WTC11 (cell line): ENCODE data around the gene TSHZ3. TPM values are rescaled to one million over a fixed set of nuclear protein-coding genes. Genes with fewer than 3 reads are reported as not detected.
A peak's percentile ranks its signal among the peaks of the same experiment; 100 is the strongest.

Experiments used
- ATAC-seq: fragments of 200-7000 bp; cut with Tn5 transposase; 2 replicates; pipeline ENCODE4 v1.10.0; 2021; ENCODE audit warnings: mild to moderate bottlenecking, moderate library complexity
- CTCF ChIA-PET: fragments of 300-600 bp; sonication (Branson Sonifier 250); formaldehyde crosslinking; loops from one replicate; lab custom pipeline; 2021; ENCODE audit warnings: antibody characterized with exemption; lab: Charles Lee
- POLR2A ChIA-PET: fragments of 350-600 bp; sonication (Branson Sonifier 250); formaldehyde crosslinking; loops from one replicate; lab custom pipeline; 2021; ENCODE audit warnings: antibody characterized with exemption; lab: Charles Lee
- DNase-seq: peaks from one replicate; pipeline ENCODE4 v3.0.0; 2021; ENCODE audit warnings: low spot score
- H3K27ac Mint-ChIP-seq: 2 replicates; pipeline ENCODE4 v1.8.0; 2021; ENCODE audit warnings: mixed read lengths
- H3K27me3 Mint-ChIP-seq: 2 replicates; pipeline ENCODE4 v1.8.0; 2021; ENCODE audit warnings: low read depth, mild to moderate bottlenecking, moderate library complexity, mixed read lengths
- H3K36me3 Mint-ChIP-seq: 2 replicates; pipeline ENCODE4 v1.8.0; 2021; ENCODE audit warnings: mixed read lengths
- H3K4me1 Mint-ChIP-seq: 2 replicates; pipeline ENCODE4 v1.8.0; 2022; ENCODE audit warnings: mixed read lengths
- H3K4me3 Mint-ChIP-seq: 2 replicates; pipeline ENCODE4 v1.8.0; 2021; ENCODE audit warnings: mild to moderate bottlenecking, moderate library complexity, mixed read lengths
- H3K9me3 Mint-ChIP-seq: 2 replicates; pipeline ENCODE4 v1.8.0; 2021; ENCODE audit warnings: mixed read lengths
- ATF2 ChIP-seq: sonication (generic); formaldehyde crosslinking; IDR thresholded peaks from 2 replicates; pipeline ENCODE4 v1.8.1; 2022; ENCODE audit warnings: low read depth, missing genetic modification reagents, borderline replicate concordance
- ATF3 ChIP-seq: sonication (generic); formaldehyde crosslinking; conservative IDR thresholded peaks from 2 replicates; pipeline ENCODE4 v1.8.1; 2022; ENCODE audit warnings: mild to moderate bottlenecking, missing genetic modification reagents
- CBFB ChIP-seq: sonication (generic); formaldehyde crosslinking; IDR thresholded peaks from 2 replicates; pipeline ENCODE4 v1.8.1; 2022; ENCODE audit warnings: mild to moderate bottlenecking, low read depth, missing genetic modification reagents
- CREB1 ChIP-seq: sonication (generic); formaldehyde crosslinking; IDR thresholded peaks from 2 replicates; pipeline ENCODE4 v1.8.0; 2023; ENCODE audit warnings: mild to moderate bottlenecking, missing genetic modification reagents
- E2F5 ChIP-seq: sonication (generic); formaldehyde crosslinking; IDR thresholded peaks from 2 replicates; pipeline ENCODE4 v1.8.1; 2022; ENCODE audit warnings: mild to moderate bottlenecking, moderate library complexity, missing genetic modification reagents
- ELF4 ChIP-seq: sonication (generic); formaldehyde crosslinking; IDR thresholded peaks from 2 replicates; pipeline ENCODE4 v1.8.1; 2022; ENCODE audit warnings: low read depth, mild to moderate bottlenecking, moderate library complexity, missing genetic modification reagents
- GABPB1 ChIP-seq: sonication (generic); formaldehyde crosslinking; IDR thresholded peaks from 2 replicates; pipeline ENCODE4 v1.8.1; 2023; ENCODE audit warnings: mild to moderate bottlenecking, missing genetic modification reagents
- GRHL2 ChIP-seq: fragments of 250-450 bp; sonication (Bioruptor Pico); IDR thresholded peaks from 2 replicates; pipeline ENCODE4 v1.8.0; 2022; ENCODE audit warnings: mild to moderate bottlenecking, moderate library complexity; ENCODE audit not compliant: insufficient replicate concordance, severe bottlenecking
- IRF1 ChIP-seq: sonication (generic); formaldehyde crosslinking; IDR thresholded peaks from 2 replicates; pipeline ENCODE4 v1.8.0; 2023; ENCODE audit warnings: missing genetic modification reagents
- MXD4 ChIP-seq: fragments of 250-450 bp; sonication (Bioruptor Pico); IDR thresholded peaks from 2 replicates; pipeline ENCODE4 v1.8.0; 2021; ENCODE audit warnings: mild to moderate bottlenecking, moderate library complexity, borderline replicate concordance
- PRDM15 ChIP-seq: sonication (generic); formaldehyde crosslinking; IDR thresholded peaks from 2 replicates; pipeline ENCODE4 v1.8.0; 2022; ENCODE audit warnings: missing genetic modification reagents
- PRRX2 ChIP-seq: fragments of 250-450 bp; sonication (Bioruptor Pico); IDR thresholded peaks from 2 replicates; pipeline ENCODE4 v1.8.0; 2021; ENCODE audit warnings: mild to moderate bottlenecking
- RELA ChIP-seq: sonication (generic); formaldehyde crosslinking; IDR thresholded peaks from 2 replicates; pipeline ENCODE4 v1.8.1; 2022; ENCODE audit warnings: missing genetic modification reagents, mild to moderate bottlenecking, borderline replicate concordance
- SMAD3 ChIP-seq: sonication (generic); formaldehyde crosslinking; IDR thresholded peaks from 2 replicates; pipeline ENCODE4 v1.8.0; 2022; ENCODE audit warnings: missing genetic modification reagents, mild to moderate bottlenecking, borderline replicate concordance
- ZBTB43 ChIP-seq: sonication (generic); formaldehyde crosslinking; IDR thresholded peaks from 2 replicates; pipeline ENCODE4 v1.8.1; 2023; ENCODE audit warnings: mild to moderate bottlenecking, missing genetic modification reagents
- ZNF138 ChIP-seq: sonication (generic); formaldehyde crosslinking; conservative IDR thresholded peaks from 2 replicates; pipeline ENCODE4 v1.8.1; 2022; ENCODE audit warnings: mild to moderate bottlenecking, moderate library complexity, missing genetic modification reagents
- ZNF416 ChIP-seq: fragments of 250-450 bp; sonication (Bioruptor Pico); IDR thresholded peaks from 2 replicates; pipeline ENCODE4 v1.9.0; 2021; ENCODE audit warnings: mild to moderate bottlenecking, inconsistent platforms
- ZNF425 ChIP-seq: fragments of 250-450 bp; sonication (Bioruptor Pico); conservative IDR thresholded peaks from 2 replicates; pipeline ENCODE4 v1.9.0; 2021; ENCODE audit warnings: mild to moderate bottlenecking
- ZNF512 ChIP-seq: sonication (generic); formaldehyde crosslinking; IDR thresholded peaks from 2 replicates; pipeline ENCODE4 v1.8.1; 2022; ENCODE audit warnings: missing genetic modification reagents, borderline replicate concordance
- total RNA-seq: library from RNA; stranded (reverse); gene quantifications from 3 replicates; pipeline ENCODE4 v1.2.3, GENCODE V29; 2021

The TSHZ3 gene
- total RNA-seq, 1 experiment from 2014 or later: 21.4 TPM

- ChIA-PET CTCF (interaction anchor here (1.0 kb wide), 1 partner anchor 24 kb away, joined by 4 read pairs; no protein-coding TSS in a partner anchor), POLR2A (no interaction called here)
- peaks cover 2% of the 10 kb centered on the region for H3K27me3 Mint-ChIP-seq
- H3K36me3 Mint-ChIP-seq: peaks cover 30% of the 10 kb centered on the region
- TF ChIP-seq SMAD3 (CRISPR knock-in tag) (no peak), MXD4 (CRISPR knock-in tag) (no peak), GRHL2 (no peak), ZNF512 (CRISPR knock-in tag) (no peak), GABPB1 (CRISPR knock-in tag) (no peak), ZNF416 (CRISPR knock-in tag) (no peak), ATF2 (no peak), CBFB (CRISPR knock-in tag) (no peak), IRF1 (CRISPR knock-in tag) (no peak), ZNF425 (CRISPR knock-in tag) (no peak), CREB1 (CRISPR knock-in tag) (no peak), PRDM15 (CRISPR knock-in tag) (no peak)
- no peaks in the 10 kb centered on the region for H3K9me3 Mint-ChIP-seq
- no peak overlapping the region for H3K27ac Mint-ChIP-seq
- H3K4me3 Mint-ChIP-seq: no peak overlapping the region
- peaks cover 62% of the 10 kb centered on the region for H3K4me1 Mint-ChIP-seq
- DNase-seq: no peak
- ATAC-seq: no peak
Measured at GRCh38 chr19:31361728-31362127, 12.5 kb upstream of the TSHZ3 start.

- DNase-seq (no peak), ATAC-seq (no peak)
- H3K4me3 Mint-ChIP-seq: peak overlapping the region; percentile 5; the same call in 1 of the 2 replicates
- H3K4me1 Mint-ChIP-seq: peaks cover 83% of the 10 kb centered on the region
- peaks cover 10% of the 10 kb centered on the region for H3K36me3 Mint-ChIP-seq
- H3K27me3 Mint-ChIP-seq: peaks cover 46% of the 10 kb centered on the region
- ChIA-PET POLR2A (no interaction called here), CTCF (interaction anchor here (1.2 to 5.0 kb wide), 4 partner anchors 19 to 481 kb away, joined by 3 to 34 read pairs (median 4); no protein-coding TSS in a partner anchor)
- no peak overlapping the region for H3K27ac Mint-ChIP-seq
- no peaks in the 10 kb centered on the region for H3K9me3 Mint-ChIP-seq
- TF ChIP-seq RELA (CRISPR knock-in tag): no peak
- no peak for TF ChIP-seq ELF4 (CRISPR knock-in tag)
- TF ChIP-seq ZNF138: no peak
- no peak for TF ChIP-seq ZBTB43 (CRISPR knock-in tag)
- no peak for TF ChIP-seq E2F5 (CRISPR knock-in tag)
- no peak for TF ChIP-seq PRRX2 (CRISPR knock-in tag)
- no peak for TF ChIP-seq ATF3 (CRISPR knock-in tag)
Measured at GRCh38 chr19:31357315-31357673, 8.1 kb upstream of the TSHZ3 start.
